HG02798 (cell line): ENCODE data around the gene MXRA7.
"Not testable (repeated sequence)": the region's sequence is repeated elsewhere in the genome, so short reads cannot be mapped to it uniquely, and the experiment has no call there.

Source experiments
- ATAC-seq: cut with Tn5 transposase; IDR thresholded peaks from one replicate; pipeline ENCODE4 v1.9.1; 2021; ENCODE audit warnings: mild to moderate bottlenecking; ENCODE audit not compliant: unreplicated experiment, poor library complexity

MXRA7 gene

DNA sequence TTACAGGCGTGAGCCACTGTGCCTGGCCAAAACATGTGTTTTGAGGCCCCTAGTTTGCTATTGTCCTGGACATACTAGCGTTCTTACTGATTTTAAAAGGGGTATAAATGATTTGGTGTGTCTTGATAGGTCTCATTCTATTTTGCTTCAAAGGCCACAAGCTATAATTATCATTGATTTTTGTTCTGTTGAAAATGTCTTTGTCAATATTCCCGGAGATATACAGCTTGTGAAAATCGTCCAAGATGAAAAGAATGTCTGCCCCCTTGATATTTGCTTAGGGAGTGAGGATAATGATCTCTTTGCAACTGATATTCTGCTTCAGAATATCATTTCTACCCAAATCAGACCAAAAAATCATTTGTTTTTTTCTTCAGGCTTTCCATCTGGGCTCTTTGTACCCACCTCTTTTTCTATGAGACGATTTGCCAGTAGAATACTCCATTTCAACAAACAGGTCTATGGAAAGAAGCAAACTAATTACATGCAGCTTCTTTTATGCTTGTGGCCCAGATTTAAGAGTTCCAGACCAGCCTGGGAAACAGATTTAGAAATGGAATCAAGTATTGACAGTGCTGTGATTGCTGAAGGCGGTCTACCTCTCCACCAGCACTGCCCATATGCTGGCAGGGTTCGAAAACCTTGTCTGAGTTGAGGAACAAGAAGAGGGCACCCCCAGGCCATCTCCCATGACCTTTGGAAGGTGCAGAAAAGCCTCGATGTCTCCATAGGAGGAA, 53.1 kb downstream of the MXRA7 start:
- ATAC-seq: no peak

DNA sequence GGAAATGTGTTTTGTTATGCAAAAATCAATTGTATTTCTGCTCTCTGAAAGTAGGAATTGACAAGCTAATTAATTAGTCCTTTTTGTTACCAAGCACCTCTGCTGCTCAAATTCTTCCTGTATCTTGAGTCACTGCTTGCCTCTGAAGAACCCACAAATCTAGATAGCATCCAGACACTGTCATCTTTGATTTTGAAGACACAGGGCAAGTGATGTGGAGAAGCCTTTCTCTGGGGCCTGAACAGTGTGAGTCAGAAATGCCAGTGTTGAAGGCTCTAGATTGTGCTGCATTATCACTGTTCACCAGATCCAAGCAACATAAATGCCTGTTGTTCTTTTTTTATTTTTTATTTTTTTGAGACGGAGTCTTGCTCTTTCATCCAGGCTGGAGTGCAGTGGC, 56.4 kb downstream of the MXRA7 start:
- ATAC-seq: no peak

DNA sequence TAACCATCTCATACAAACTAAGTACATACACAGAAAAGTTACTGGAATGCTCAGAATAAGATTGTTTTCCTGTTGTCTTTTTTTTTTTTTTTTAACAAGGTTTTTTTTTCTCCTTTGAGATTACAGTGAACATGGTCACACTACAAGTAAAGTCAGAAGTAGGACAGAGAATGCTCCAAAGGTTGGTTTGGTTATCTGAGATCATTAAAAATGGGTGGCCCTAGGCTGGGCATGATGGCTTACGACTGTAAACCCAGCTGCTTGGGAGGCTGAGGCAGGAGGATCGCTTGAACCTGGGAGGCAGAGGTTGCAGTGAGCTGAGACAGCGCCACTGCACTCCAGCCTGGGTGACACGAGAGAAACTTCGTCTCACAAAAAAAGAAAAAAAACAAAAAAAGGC, 60.3 kb downstream of the MXRA7 start:
- ATAC-seq: no peak

DNA sequence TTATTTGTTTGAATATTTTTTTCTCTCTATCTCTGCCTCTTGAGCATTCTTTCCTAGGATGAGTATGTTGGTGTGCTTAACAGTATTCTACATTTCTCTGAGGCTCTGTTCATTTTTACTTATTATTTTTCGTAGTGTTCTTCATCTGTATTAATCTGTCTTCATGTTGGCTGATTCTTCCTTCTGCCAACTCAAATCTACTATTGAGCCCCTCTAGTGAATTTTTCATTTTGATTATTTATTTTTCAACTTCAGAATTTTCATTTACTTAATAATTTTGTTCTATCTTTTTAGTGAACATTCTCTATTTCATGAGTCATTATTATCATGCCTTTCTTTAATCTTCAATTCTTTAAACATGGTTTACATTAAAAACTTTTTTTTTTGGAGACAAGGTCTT, 64.1 kb downstream of the MXRA7 start:
- ATAC-seq: no peak

DNA sequence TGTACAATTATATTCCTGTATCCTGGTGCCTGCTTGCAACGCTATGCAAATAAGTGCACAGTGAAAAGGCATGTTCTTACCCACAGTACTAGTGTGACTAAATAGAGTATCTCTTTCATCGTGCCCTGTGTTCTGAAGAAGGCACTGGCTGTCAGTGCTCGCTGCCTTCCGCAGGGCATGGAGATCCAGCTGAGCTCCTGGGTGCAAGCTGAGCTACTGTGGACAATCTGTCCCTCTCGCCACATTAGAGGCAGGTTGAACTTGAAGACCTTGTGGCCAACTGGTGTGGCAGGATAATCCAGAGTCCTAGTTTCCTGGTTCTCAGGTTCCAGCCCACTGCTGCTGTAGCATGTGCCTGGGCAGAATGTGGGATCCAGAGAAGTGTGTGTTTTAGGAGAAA, 65.3 kb downstream of the MXRA7 start:
- ATAC-seq: no peak

DNA sequence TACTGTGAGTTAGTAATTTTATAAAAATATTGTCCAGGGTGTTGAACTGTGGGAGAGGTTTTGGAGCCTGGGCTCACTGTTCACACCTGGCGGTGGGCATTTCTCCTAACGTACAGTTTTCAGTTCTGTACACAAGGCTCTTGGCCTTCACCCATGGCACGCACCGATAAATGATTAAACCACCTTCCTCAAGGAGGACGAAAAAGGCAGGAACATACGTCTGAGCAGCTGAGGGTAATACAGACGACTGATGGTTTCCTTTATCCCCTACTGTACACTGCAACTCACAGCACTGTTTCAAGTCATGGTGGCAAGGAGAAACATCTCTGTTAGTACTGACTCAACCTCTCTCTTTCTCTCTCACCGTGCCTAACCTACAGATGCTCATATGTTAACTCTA, 65.8 kb downstream of the MXRA7 start:
- no peak for ATAC-seq

DNA sequence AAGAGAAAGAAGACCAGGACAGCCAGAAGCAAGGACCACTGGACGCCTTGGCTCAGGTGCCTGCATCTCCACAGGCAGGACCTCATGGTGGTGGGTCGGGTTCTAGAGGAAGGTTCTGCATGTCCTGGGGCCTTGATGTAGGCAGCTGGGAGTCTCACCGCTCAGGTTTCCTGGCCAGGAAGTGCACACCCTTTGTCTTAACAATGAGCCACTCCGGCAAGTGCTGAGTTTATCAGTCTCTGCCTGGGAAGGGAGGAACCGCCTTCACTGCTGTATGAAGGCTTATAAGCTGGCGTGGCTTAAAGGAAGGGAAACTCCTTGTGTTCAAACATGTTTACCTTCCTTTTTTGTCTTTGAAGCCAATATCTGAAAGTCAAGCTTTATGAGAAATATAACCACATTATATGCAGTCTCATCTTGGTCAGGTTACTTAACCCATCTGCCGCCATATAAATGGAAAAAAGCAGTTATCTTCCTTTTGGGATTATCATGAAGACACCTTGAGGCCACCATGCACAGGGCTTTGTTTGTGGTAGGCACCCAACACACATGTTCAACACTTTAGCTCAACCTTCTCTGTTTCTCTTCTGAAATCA, 67.1 kb downstream of the MXRA7 start, which contains the start of gene ST6GALNAC1:
Gene ST6GALNAC1, minus strand, starts transcription at position 205 of the 596 bp plus-strand sequence. Its CDS starts 119 bp downstream, at position 86.
- no peak for ATAC-seq

DNA sequence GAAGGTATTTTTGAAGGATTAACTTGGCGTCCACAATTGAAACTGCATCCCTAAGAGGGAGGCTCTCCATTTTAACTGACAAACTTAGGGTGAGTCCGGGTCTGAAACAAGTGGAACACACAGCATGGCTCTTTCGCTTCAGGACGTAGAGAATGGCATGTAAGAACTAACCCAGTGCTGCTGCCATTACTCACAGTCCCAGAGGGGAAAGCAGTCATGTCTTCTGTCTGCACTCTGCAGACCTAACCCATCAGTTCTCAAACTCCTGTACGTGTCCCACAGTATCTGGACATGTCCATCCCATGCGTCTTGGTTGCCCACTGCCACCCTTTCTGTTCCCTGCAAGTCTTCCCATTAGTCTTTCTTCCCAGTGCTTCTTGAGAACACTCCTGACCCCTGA, 67.8 kb downstream of the MXRA7 start:
- no peak for ATAC-seq

DNA sequence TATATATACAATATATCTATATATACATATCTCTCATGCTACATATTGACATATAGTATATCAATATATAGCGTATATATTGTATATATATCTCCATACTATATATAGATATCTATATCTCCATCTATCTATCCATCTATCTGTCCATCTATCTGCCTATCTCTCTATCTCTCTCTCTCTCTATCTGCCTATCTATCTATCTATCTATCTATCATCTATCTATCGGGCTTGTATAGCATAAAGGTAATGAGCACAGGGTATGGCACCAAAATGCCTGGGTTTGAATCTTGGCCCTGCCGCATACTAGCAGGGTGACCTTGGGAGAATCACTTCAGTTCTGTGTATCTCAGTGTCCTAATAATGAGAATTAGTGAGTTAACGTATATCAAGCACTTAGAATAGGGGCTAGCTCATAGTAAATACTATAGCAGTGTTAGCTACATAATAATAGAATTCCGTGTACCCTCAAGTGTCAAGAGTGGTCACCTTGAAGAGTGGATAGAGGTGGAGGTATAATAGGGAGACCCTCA, 68.7 kb downstream of the MXRA7 start:
- ATAC-seq: no peak

DNA sequence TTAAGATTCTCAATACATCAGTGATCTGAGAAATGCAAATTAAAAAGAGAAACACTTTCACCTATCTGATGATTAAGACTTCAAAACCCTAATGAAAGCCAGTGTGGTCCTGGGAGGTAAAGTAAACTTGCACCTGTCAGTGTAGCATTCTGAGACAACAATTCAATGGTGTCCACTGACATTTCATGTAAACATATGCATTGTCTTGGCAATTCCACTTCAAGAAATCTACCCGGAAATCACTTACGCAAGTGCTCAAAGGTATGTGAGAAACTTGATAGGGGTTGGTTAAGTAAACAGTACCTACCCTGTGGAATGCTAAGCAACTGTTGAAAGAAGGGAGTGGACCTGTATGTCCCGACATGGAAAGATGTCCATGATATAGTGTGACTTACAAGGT, 69.3 kb downstream of the MXRA7 start:
- no peak for ATAC-seq

DNA sequence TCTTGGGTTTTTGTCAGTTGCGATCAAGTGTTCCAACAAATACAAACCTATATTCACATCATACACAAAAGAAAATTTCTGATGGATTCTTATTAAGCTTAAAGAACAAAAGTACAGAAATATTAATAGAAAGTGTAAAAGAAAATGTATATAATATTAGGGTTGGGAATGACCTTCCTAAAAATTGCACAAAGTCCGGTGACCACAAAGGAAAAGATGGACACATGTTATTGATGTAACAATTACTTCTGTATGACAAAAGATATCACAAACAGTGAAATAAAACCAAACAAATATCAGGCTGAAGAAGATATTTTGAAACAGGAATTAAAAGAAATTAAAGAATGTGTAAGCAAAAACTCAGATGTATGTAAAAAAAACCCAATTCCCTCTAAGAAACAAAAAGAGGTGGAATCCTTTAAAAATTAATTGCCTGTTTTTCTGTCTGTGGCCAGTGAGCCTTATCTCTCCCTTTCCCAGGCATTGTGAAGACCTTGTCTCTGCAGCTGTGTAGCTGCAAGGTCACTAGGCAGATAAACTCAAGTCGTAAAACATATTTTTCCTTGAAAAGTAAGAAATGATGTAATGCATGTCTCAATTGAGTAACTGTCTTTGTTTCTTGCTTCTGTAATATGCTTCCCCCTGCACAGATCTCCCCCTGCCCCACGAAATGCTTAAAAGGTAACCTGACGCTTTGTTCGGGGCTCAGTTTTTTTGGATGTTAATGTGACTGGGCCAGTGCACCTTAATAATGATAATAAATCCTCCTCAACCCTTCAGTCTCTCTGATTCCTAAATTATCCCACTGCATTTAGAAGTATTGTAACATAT, 70.0 kb downstream of the MXRA7 start:
- ATAC-seq: no peak

DNA sequence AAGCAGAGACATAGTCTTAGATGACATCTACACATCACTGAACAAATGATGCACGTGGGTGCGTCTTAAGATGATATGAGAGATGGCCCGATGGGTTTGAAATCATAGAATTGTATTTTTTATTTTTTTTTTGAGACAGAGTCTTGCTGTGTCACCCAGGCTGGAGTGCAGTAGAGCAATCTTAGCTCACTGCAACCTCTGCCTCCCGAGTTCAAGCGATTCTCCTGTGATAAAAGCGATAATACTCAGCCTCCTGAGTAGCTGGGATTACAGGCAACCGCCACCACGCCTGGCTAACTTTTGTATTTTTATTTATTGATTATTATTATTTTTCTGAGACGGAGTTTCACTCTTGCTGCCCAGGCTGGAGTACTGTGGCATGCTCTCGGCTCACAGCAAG, 72.5 kb downstream of the MXRA7 start:
- ATAC-seq: no peak

DNA sequence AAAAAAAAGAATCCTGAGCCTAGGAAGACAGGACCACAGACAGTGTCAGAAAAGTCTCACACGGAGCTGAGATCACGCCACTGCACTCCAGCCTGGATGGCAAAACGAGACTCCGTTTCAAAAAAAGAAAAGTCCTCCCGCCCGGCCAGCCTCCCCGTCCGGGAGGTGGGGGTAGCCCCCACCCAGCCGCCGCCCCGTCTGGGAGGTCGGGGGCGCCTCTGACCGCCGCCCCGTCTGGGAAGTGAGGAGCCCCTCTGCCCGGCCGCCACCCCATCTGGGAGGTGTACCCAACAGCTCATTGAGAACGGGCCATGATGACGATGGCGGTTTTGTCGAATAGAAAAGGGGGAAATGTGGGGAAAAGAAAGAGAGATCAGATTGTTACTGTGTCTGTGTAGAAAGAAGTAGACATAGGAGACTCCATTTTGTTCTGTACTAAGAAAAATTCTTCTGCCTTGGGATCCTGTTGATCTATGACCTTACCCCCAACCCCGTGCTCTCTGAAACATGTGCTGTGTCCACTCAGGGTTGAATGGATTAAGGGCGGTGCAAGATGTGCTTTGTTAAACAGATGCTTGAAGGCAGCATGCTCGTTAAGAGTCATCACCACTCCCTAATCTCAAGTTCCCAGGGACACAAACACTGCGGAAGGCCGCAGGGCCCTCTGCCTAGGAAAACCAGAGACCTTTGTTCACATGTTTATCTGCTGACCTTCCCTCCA, 74.1 kb downstream of the MXRA7 start:
- ATAC-seq: not testable (repeated sequence)

DNA sequence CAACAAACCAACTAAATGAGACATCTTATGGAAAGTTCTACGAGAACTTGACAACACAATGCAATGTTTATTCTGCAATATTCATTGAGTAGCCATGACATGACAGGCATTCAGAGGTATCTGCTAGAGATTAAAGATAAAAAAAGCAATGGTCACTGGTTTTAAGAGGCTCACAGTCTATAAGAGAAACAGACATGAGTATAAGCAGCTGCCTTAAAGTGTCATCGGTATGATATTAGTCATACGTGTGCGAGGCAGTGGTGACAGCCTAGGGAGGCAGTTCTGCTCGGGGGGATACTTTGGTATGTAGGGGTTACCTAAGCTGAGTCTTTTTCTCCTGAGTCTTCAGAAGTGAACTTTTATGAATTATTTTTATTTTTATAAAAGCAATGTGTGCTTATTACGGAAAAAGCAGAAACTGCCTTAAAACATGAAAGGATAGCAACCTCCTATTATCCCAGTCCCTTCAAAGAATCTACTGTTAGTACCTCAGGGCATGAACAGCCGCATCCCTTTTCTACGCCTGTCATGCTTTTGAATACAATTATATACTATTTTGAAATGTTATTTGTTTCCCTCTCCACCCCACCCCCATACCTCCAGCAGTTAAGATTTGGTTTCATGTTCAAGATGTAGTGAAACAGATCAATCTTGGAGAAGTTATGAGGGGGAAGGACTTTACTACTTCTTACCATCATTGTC, 75.0 kb downstream of the MXRA7 start:
- no peak for ATAC-seq

DNA sequence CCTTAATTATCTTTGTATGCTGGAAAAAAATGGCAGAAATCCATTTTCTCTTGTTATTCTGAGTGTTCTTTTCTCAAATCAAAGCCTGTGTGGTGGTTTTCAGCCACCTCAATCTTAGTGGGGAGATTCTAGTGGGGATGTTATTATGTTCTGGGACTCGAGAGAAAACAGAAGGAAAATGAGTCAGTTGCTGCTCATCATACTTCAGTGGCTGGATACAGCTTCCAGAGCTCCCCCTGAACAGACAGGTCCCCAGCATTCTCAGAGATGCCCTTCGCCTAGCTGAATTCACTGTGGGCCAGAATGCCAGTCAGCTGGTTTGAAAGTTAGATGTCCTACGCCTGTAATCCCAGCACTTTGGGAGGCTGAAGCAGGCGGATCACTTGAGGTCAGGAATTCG, 75.7 kb downstream of the MXRA7 start:
- ATAC-seq: no peak

DNA sequence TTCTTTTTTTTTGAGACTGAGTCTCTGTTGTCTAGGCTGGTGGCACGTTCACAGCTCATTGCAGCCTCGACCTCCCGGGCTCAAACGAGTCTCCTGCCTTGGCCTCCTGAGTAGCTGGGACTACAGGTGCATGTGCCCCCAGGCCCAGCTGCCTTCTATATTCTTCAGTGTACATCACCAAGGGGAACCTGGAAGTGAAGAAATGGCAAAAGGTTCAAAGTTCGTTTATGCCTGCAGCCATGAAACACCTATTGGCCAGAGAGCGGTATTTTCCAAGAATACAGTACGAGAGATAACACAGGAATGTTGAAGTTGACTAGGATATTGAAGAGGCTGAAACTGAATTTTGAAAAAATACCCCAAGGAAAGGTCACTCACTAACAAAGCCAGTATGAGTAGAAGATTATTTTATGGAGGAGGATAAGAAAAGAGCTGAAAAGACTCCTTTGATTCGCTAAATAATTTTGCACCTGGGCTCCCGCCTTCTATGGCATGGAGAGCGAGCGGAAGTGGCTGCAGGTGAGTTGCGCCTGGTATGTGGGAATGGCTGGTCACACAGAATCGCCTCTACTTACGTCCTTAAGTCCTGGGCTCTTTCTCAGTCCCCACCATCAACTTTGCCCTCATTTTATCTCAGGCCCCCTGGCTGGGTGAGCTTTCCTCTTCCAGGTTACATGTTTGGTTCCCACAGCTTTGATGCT, 77.0 kb downstream of the MXRA7 start:
- no peak for ATAC-seq

DNA sequence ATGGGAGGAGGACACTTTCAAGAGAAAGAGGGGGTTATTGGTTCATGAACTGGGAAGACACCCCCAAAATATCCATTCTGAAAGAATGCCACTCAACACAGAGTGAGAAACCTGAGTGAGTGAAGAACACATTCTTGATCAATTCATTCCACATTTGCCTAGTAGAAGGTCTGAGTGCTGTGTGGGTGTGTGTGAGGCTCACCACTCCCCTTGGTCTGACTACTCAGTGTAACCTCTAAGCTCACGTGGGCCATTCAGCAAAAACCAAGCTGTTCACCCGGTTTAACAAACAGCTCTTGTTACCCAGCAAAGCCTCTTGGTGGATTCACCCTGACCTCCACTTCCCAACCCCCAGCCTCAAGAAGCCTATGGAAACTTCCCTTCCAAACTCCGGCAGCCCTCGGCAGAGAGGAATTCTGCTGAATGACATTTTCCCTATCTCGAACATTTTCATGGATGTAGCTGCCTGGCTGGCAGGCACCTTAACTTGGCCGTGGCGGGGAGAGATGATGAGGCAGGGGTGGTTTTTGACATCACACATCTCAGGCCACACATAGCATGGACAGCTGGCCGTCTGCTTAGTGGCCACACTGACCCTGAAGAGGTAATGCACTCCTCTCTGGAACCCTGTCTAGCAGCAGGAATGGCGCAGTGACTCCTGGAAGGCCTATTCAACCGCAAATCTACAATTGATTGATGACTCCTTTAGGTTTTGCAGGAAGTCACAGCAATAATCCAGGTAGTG, 78.8 kb downstream of the MXRA7 start:
- ATAC-seq: no peak

DNA sequence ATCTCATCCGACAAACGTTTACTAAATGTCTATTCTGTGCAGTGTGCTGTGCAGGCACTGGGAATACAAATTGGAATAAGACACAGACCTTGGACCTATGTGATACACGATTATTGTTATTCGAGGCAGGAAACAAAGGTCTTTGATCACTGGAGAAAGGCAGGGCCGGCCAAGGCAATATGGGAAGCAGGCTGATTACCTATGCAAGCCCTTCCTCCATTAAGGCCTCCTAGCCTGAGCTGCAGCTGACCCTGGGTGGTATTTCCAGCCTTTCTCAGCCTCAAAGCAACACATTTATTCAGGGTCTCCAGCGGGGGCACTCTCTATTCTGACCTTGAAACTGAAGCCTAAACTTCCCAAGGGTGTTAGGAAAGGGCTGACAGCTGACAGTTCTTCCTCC, 80.6 kb downstream of the MXRA7 start:
- no peak for ATAC-seq
